ENCODE measurements around the gene TESMIN.

- no peak for TF ChIP-seq FOXM1 (IDR thresholded peaks at IDR 0.05; ENCODE audit: borderline replicate concordance)
- TF ChIP-seq NFRKB (IDR thresholded peaks at IDR 0.05), result no peak
- TF ChIP-seq ARNT (IDR thresholded peaks at IDR 0.05), result no peak
- no peak for TF ChIP-seq BHLHE40 (IDR thresholded peaks at IDR 0.05; ENCODE audit: borderline replicate concordance)
Measured at GRCh38 chr11:68721075-68721474, 30.2 kb downstream of the TESMIN start.

Data from HEK293T (cell line).